NCI-H1694 treated with DMSO at 0.1 percent for 48 hours (cell line): Measurements from ENCODE around the gene HOXB4.

Source experiments
- DNase-seq: peaks from one replicate; lab custom pipeline; 2025; lab: John Stamatoyannopoulos, UW

Gene HOXB4

DNA sequence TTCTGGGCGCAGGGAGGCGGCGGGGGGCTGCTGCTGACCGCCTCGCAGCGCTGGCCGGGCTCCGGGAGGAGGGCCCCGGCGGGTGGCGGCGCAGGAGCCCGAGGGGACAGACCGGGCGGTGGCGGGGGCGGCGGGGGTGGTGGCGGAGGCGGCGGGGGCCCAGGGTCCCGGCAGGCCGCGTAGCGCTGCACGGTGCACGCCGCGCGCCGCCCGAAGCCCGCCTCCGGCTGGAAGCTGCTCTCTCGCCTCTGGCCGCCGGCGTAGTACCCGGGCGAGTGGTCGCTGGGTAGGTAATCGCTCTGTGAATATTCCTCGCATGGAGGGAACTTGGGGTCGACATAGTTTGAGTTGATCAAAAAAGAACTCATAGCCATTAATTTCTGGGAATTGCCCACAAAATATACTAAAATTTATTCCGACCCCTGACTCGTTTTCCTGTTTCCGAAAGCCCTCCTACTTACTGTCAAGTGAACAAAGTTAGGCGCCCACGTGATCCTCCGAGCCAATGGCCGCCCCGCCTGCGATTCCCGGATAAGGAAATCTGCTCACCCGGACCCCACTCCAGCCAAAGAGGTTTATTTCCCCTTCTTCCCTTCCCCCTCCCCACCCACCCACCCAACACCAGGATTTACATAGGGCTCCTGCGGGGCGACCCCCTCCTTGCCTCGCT, at the start of gene HOXB4:
Gene HOXB4 (minus strand): TSS at position 405 of the 670 bp plus-strand sequence. CDS start 31 bp downstream, at position 374.
- peak; percentile 64 for DNase-seq

DNA sequence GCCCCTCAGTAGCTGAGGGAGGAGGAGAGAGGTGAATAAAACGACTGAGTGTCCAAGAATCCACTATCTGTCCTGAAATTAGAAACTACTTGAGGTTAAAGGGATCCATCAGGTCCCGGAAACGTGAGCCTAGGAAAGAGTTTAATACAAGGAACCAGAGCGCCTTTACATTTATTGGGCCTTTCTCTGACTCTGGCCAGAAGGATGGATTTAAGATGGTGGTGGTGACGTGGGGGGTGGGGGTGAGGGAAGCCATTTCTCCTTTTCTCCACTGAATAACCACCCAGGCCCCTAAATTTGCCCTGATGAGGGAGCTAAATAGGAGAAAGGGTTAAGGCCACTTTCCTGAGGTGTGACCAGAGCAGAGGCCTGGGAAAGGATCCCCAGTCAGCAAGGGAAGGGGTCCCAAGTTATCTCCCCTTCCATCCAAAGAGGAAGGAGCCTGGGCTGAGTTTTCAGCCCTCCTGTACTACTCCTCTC, 49.0 kb upstream of the HOXB4 start:
- no peak for DNase-seq

DNA sequence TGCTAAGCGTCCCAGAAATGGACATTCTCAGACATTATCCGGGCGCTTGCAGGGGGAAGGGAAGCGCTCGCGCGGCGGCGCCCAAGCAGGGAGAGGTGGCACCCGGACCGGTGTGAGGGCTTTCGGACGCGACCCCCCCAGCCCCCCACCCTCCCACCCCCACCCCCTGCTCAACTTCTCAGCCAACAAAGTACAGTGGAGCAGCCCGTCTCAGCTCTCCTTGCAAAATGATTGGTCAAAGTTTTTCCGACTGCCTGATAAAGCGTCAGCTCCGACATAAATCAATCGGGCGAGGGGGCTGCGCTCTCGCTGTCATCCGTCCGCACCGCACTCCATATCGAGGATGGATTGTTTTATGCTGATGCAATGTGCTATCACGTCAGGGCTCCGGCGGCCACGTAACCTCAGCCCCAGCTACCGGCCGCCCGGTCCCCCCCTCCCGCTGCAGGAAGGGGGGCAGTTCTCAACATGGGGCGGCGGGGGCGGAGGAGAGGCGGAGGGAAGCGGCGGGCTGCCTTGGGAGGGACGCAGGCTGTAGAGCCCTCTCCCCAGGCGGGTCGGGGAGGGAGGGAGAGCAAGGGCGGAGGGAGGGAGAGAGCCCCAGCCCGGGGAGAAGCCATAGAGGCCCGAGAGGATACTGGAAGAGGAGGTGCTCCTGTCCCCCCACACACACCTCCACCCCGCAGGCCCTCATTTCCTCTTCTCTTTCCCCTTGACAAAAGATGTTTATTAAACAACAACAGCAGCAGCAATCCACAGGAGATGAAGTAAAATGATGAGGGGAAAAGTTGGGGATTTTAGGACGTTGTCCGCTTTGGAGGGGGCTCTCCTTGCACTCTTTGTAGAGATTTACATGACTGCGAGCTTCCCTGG, 48.3 kb upstream of the HOXB4 start, which contains the start of gene HOXB9:
Gene HOXB9 (minus strand): TSS at position 114 of the 873 bp plus-strand sequence. CDS start 89 bp downstream, at position 25.
- DNase-seq: no peak

- DNase-seq: no peak
Observed at GRCh38 chr17:48625495-48626244, 47.5 kb upstream of the HOXB4 start.

- DNase-seq: no peak
Observed at GRCh38 chr17:48624544-48625494, 46.7 kb upstream of the HOXB4 start.

GRCh38 chr17:48624118-48624517, 46.0 kb upstream of the HOXB4 start:
- DNase-seq: no peak

DNA sequence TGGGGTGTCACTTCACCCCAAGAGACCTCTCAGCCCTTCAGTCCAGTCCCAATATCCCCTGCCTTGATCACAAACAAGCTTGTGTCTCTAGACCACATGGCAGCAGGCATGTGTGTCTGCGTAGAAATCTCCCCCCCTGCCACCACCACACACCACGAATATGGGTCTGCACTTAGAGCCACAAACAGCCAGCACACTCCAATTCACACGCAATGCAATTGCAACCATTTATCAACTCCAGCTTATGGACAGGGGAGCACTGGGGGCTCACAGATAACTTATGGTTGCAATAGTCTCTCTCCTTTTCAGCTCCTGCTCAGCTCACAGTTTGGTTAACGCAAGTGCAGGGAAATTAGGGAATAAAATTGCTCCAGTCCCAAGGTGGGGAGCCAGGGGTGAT, 45.4 kb upstream of the HOXB4 start:
- DNase-seq: no peak

GRCh38 chr17:48622857-48623256, 44.7 kb upstream of the HOXB4 start:
- DNase-seq: no peak

GRCh38 chr17:48621410-48622392, 43.6 kb upstream of the HOXB4 start:
- DNase-seq: no peak

DNA sequence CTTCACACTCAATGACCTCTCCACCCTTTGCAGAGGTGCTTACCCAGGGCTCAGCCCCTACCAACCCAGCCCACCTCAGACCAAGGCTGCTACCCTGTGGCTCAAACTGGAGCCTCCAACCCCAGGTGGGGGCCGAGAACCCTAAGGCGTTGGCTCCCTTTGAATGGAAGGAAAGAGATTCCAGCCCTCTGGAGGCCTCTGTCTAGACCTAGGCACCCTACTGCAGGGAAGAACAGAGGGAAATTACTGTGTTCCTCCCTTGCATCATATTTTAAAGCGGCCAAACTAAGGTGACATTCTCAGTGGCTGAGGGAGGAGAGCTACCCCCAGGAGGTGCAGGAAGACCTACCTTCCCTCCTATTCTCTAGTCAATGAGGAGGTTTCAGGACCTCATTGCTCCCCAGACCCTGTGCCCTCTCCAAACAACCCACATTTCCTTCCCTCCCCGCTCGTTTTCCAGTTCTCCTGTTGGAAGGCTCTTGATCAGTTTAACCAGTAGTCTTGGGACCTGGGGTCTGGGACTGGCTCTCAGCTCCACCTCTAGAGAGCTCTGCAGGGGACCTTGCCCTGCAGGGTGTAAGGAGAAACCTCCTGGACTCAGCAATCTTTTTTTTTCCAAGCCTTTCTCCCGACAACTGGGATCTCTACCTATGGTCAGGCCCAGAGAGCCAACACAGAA, 42.5 kb upstream of the HOXB4 start:
- DNase-seq: no peak

DNA sequence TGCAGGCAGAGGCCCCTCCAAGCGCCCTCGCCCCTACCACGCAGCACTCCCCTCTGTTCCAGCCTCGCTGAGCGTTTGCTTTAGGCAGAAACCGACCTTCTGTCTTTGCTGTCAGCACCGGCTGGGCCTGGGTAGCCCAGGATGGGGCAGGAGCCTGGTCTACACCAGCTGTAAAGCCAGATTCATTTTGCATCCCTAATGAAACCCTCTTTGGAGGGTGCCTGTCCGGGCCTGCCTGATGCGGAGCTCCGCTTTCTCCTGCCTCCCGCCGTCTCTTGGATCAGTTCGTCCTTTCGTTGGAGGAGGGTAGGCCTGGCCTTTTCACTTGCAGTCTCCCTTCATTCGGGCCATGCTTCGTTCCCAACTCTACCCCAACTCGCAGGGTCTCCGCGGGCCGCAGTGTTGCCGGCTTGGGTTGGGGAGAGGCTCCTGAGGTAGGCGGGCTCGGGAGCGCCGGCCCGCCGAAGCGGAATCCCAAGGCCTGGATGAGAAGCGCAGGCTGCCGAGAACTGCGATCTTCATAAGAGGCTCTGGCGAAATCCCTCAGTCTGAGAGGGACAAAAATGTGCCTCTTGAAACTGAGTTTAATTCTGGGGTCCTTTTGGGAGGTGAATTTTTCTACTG, 41.8 kb upstream of the HOXB4 start:
- DNase-seq: no peak

GRCh38 chr17:48618256-48618896, 40.2 kb upstream of the HOXB4 start:
- DNase-seq: peak; percentile 65

- DNase-seq: no peak
Observed at GRCh38 chr17:48617471-48618255, 39.5 kb upstream of the HOXB4 start.

DNA sequence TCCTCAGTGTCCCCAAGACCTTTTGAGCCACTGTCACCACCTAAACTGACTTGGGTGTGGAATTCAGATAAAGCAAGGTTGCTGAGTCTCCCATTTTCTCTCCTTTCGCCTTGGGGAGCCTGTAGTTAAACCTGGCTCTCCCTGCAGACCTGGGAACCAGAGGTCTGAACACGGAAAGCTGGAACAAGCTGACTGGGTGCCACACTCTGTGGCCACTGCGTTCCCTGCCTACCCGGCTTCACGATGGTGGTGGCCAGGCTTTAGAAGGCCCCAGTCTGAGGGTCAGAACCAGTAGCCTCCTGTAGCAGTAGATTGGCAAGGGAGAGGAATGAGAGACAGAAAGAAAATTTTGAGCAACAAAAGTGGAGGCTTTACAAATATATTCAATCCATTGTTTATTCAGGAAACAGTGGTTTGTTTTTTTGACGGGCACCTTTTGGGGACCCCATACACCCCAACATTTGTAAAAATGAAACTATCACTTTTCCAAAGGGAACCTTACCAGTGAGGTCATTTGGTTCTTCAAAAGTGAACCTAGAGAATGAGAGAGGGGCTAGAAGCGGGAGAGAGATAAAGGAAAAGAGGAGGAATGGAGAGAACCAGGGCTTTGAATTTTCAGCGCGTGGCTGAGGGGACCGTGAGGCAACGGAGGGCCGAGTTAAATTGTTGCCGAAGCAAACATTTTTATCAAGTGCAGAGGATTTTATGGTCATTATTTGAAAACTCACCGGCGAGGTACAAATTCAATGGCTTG, 38.7 kb upstream of the HOXB4 start:
- DNase-seq: no peak

- DNase-seq: no peak
Observed at GRCh38 chr17:48615963-48616716, 38.0 kb upstream of the HOXB4 start.
